GM23338 (cell line): ENCODE data around the gene PTAFR. TPM values are rescaled to one million over a fixed set of nuclear protein-coding genes. Genes with fewer than 3 reads are reported as not detected.

Experiments
- ATAC-seq: fragments of 200-7000 bp; cut with Tn5 transposase; 3 replicates; pipeline ENCODE4 v1.9.1; 2020
- DNase-seq: peaks from one replicate; pipeline ENCODE4 v3.0.0-alpha.2; 2015; ENCODE audit warnings: low spot score
- H2AFZ ChIP-seq: fragments of 200-600 bp; sonication (generic); 2 replicates; pipeline ENCODE4 v1.8.0; 2016; ENCODE audit warnings: antibody characterized with exemption, mild to moderate bottlenecking, moderate library complexity
- H3F3A ChIP-seq: fragments of 200-600 bp; sonication (generic); replicated peaks from 2 replicates; pipeline ENCODE4 v1.8.0; 2017; ENCODE audit warnings: antibody characterized with exemption, mixed run types, low read depth
- H3K27ac ChIP-seq: fragments of 200-600 bp; sonication (generic); 2 replicates; pipeline ENCODE4 v1.6.1; 2016; ENCODE audit warnings: low read depth
- H3K27me3 ChIP-seq: fragments of 200-600 bp; sonication (generic); 2 replicates; pipeline ENCODE4 v1.8.0; 2016; ENCODE audit warnings: mild to moderate bottlenecking, mixed run types, moderate library complexity; ENCODE audit not compliant: insufficient read depth
- H3K36me3 ChIP-seq: fragments of 200-600 bp; sonication (generic); 2 replicates; pipeline ENCODE4 v1.8.0; 2016; ENCODE audit warnings: mild to moderate bottlenecking; ENCODE audit not compliant: insufficient read depth
- H3K4me1 ChIP-seq: fragments of 200-600 bp; sonication (generic); 2 replicates; pipeline ENCODE4 v1.8.0; 2016; ENCODE audit warnings: mild to moderate bottlenecking, moderate library complexity; ENCODE audit not compliant: insufficient read depth
- H3K4me2 ChIP-seq: fragments of 200-600 bp; sonication (generic); 2 replicates; pipeline ENCODE4 v1.7.1; 2017; ENCODE audit warnings: mixed run types
- H3K4me3 ChIP-seq: fragments of 200-600 bp; sonication (generic); 2 replicates; pipeline ENCODE4 v1.6.1; 2016; ENCODE audit warnings: mixed run types
- H3K79me2 ChIP-seq: fragments of 200-600 bp; sonication (generic); replicated peaks from 2 replicates; pipeline ENCODE4 v1.8.0; 2017; ENCODE audit warnings: mild to moderate bottlenecking; ENCODE audit not compliant: insufficient read depth
- H3K9me2 ChIP-seq: fragments of 200-600 bp; sonication (generic); 2 replicates; pipeline ENCODE4 v1.8.0; 2017; ENCODE audit not compliant: insufficient read depth
- H4K20me1 ChIP-seq: fragments of 200-600 bp; sonication (generic); replicated peaks from 2 replicates; pipeline ENCODE4 v1.8.0; 2017; ENCODE audit warnings: mild to moderate bottlenecking; ENCODE audit not compliant: insufficient read depth
- H3K27ac Mint-ChIP-seq: 2 replicates; pipeline ENCODE4 v1.8.0; 2020; ENCODE audit warnings: inconsistent platforms, mild to moderate bottlenecking, moderate library complexity, mixed read lengths
- H3K27me3 Mint-ChIP-seq: 3 replicates; pipeline ENCODE4 v1.8.0; 2022; ENCODE audit warnings: low read depth, mild to moderate bottlenecking, moderate library complexity, mixed read lengths, inconsistent platforms; ENCODE audit not compliant: insufficient read depth, poor library complexity
- H3K36me3 Mint-ChIP-seq: 3 replicates; pipeline ENCODE4 v1.8.0; 2021; ENCODE audit warnings: low read depth, mild to moderate bottlenecking, inconsistent platforms, moderate library complexity, mixed read lengths
- H3K4me1 Mint-ChIP-seq: 3 replicates; pipeline ENCODE4 v1.8.0; 2020; ENCODE audit warnings: mild to moderate bottlenecking, inconsistent platforms, mixed read lengths
- H3K4me3 Mint-ChIP-seq: 3 replicates; pipeline ENCODE4 v1.8.0; 2021; ENCODE audit warnings: moderate library complexity, mild to moderate bottlenecking, inconsistent platforms, mixed read lengths
- H3K9me3 Mint-ChIP-seq: 3 replicates; pipeline ENCODE4 v1.8.0; 2020; ENCODE audit warnings: moderate library complexity, mild to moderate bottlenecking, inconsistent platforms, mixed read lengths
- CREB1 ChIP-seq: fragments of 250-450 bp; sonication (Bioruptor Pico); IDR thresholded peaks from 2 replicates; pipeline ENCODE4 v1.5.0; 2020; ENCODE audit warnings: low read depth, mild to moderate bottlenecking, moderate library complexity
- ETS1 ChIP-seq: IDR thresholded peaks from 2 replicates; pipeline ENCODE4 v1.6.1; 2016; ENCODE audit warnings: antibody characterized with exemption
- EZH2 ChIP-seq: fragments of 200-600 bp; sonication (generic); IDR thresholded peaks from one replicate; pipeline ENCODE4 v1.8.0; 2017; ENCODE audit warnings: antibody characterized with exemption, mild to moderate bottlenecking, low read depth; ENCODE audit not compliant: unreplicated experiment
- EZH2phosphoT487 ChIP-seq: fragments of 200-600 bp; sonication (generic); IDR thresholded peaks from one replicate; pipeline ENCODE4 v1.8.1; 2018; ENCODE audit warnings: antibody characterized with exemption; ENCODE audit not compliant: unreplicated experiment
- JUNB ChIP-seq: IDR thresholded peaks from one replicate; pipeline ENCODE4 v1.6.1; 2016; ENCODE audit warnings: antibody characterized with exemption; ENCODE audit not compliant: unreplicated experiment
- NANOG ChIP-seq: IDR thresholded peaks from 2 replicates; pipeline ENCODE4 v1.6.1; 2016; ENCODE audit warnings: antibody characterized with exemption, borderline replicate concordance
- POLR2AphosphoS5 ChIP-seq: IDR thresholded peaks from 2 replicates; pipeline ENCODE4 v1.6.1; 2016; ENCODE audit warnings: antibody characterized with exemption, low read depth
- STAT1 ChIP-seq: IDR thresholded peaks from one replicate; pipeline ENCODE4 v1.6.1; 2016; ENCODE audit warnings: antibody characterized with exemption; ENCODE audit not compliant: unreplicated experiment
- ZNF114 ChIP-seq: fragments of 250-450 bp; sonication (Bioruptor Pico); IDR thresholded peaks from 2 replicates; pipeline ENCODE4 v1.5.0; 2020; ENCODE audit warnings: mild to moderate bottlenecking, moderate library complexity
- ZNF331 ChIP-seq: fragments of 250-450 bp; sonication (Bioruptor Pico); IDR thresholded peaks from 2 replicates; pipeline ENCODE4 v1.5.0; 2020; ENCODE audit warnings: low read depth, mild to moderate bottlenecking, moderate library complexity
- ZNF462 ChIP-seq: fragments of 250-450 bp; sonication (Bioruptor Pico); IDR thresholded peaks from 2 replicates; pipeline ENCODE4 v1.5.0; 2020; ENCODE audit warnings: mild to moderate bottlenecking, moderate library complexity
- polyA plus RNA-seq: library from polyadenylated mRNA; unstranded; fragments of >200 nt; fragmentation: Nextera tagmentation; extraction: Ambion mirVana; gene quantifications from 2 replicates; pipeline ENCODE4 v1.2.1, GENCODE V29; 2016
- total RNA-seq: library from RNA; depleted of rRNA; stranded (reverse); fragments of >200 nt; shearing (Covaris generic); gene quantifications from 2 replicates; pipeline ENCODE4 v1.2.3, GENCODE V29; 2014
- TF ChIP-seq, protein P1 (sequence below): IDR thresholded peaks from one replicate; pipeline ENCODE4 v1.6.1; 2018; ENCODE audit warnings: antibody characterized with exemption; ENCODE audit not compliant: unreplicated experiment
- TF ChIP-seq, protein P2 (sequence below), 2 experiments: fragments of 200-600 bp in 1 of 2; sonication (generic) in 1 of 2; conservative IDR thresholded peaks; 2 replicates each; pipeline versions ENCODE4 v1.5.1 to v1.6.1; 2016 to 2017; ENCODE audit warnings: antibody characterized with exemption in 2 of 2, low read depth in 2 of 2, mild to moderate bottlenecking in 2 of 2, moderate library complexity in 1 of 2

The PTAFR gene
- total and polyA plus RNA-seq, 2 experiments from 2014 or later: 0.29 to 0.76 TPM

GRCh38 chr1:28129150-28129549 is 47.3 kb downstream of the PTAFR start:
- H3K27ac ChIP-seq: no peak overlapping the region
- Mint-ChIP-seq H3K27me3 (peaks cover 4% of the 10 kb centered on the region), H3K4me1 (no peaks in the 10 kb centered on the region), H3K27ac (no peak overlapping the region), H3K36me3 (no peaks in the 10 kb centered on the region), H3K9me3 (no peaks in the 10 kb centered on the region), H3K4me3 (no peak overlapping the region)
- no peak overlapping the region for H3K4me3 ChIP-seq
- no peaks in the 10 kb centered on the region for H3K9me2 ChIP-seq
- TF ChIP-seq, protein P1, sequence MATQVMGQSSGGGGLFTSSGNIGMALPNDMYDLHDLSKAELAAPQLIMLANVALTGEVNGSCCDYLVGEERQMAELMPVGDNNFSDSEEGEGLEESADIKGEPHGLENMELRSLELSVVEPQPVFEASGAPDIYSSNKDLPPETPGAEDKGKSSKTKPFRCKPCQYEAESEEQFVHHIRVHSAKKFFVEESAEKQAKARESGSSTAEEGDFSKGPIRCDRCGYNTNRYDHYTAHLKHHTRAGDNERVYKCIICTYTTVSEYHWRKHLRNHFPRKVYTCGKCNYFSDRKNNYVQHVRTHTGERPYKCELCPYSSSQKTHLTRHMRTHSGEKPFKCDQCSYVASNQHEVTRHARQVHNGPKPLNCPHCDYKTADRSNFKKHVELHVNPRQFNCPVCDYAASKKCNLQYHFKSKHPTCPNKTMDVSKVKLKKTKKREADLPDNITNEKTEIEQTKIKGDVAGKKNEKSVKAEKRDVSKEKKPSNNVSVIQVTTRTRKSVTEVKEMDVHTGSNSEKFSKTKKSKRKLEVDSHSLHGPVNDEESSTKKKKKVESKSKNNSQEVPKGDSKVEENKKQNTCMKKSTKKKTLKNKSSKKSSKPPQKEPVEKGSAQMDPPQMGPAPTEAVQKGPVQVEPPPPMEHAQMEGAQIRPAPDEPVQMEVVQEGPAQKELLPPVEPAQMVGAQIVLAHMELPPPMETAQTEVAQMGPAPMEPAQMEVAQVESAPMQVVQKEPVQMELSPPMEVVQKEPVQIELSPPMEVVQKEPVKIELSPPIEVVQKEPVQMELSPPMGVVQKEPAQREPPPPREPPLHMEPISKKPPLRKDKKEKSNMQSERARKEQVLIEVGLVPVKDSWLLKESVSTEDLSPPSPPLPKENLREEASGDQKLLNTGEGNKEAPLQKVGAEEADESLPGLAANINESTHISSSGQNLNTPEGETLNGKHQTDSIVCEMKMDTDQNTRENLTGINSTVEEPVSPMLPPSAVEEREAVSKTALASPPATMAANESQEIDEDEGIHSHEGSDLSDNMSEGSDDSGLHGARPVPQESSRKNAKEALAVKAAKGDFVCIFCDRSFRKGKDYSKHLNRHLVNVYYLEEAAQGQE: no peak
- TF ChIP-seq, protein P2, sequence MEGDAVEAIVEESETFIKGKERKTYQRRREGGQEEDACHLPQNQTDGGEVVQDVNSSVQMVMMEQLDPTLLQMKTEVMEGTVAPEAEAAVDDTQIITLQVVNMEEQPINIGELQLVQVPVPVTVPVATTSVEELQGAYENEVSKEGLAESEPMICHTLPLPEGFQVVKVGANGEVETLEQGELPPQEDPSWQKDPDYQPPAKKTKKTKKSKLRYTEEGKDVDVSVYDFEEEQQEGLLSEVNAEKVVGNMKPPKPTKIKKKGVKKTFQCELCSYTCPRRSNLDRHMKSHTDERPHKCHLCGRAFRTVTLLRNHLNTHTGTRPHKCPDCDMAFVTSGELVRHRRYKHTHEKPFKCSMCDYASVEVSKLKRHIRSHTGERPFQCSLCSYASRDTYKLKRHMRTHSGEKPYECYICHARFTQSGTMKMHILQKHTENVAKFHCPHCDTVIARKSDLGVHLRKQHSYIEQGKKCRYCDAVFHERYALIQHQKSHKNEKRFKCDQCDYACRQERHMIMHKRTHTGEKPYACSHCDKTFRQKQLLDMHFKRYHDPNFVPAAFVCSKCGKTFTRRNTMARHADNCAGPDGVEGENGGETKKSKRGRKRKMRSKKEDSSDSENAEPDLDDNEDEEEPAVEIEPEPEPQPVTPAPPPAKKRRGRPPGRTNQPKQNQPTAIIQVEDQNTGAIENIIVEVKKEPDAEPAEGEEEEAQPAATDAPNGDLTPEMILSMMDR (conservative IDR thresholded peaks at IDR 0.05; ENCODE audit: low read depth in 2 of 2): no peak
- TF ChIP-seq ZNF462 (CRISPR knock-in tag) (no peak), CREB1 (no peak), ETS1 (no peak), NANOG (no peak), EZH2 (no peak), POLR2AphosphoS5 (no peak), JUNB (no peak), ZNF114 (CRISPR knock-in tag) (no peak), STAT1 (no peak), ZNF331 (CRISPR knock-in tag) (no peak), EZH2phosphoT487 (no peak)
- no peak overlapping the region for H2AFZ ChIP-seq
- no peak for DNase-seq
- H3K36me3 ChIP-seq: no peaks in the 10 kb centered on the region
- no peaks in the 10 kb centered on the region for H3K27me3 ChIP-seq
- no peak for ATAC-seq
- no peaks in the 10 kb centered on the region for H3K79me2 ChIP-seq
- no peak overlapping the region for H3K4me2 ChIP-seq
- H4K20me1 ChIP-seq: no peaks in the 10 kb centered on the region
- no peaks in the 10 kb centered on the region for H3F3A ChIP-seq
- no peaks in the 10 kb centered on the region for H3K4me1 ChIP-seq
